Activated T-cell treated with anti-CD3 and anti-CD28 coated beads for 24 hours (primary cell): ENCODE measurements around the gene GRK1.
"Not testable (repeated sequence)": the region's sequence is repeated elsewhere in the genome, so short reads cannot be mapped to it uniquely, and the experiment has no call there.

Experiments used
- DNase-seq: peaks from one replicate; pipeline ENCODE4 v3.0.0-alpha.2; 2020; ENCODE audit warnings: low read depth

The GRK1 gene

GRCh38 chr13:113743366-113744195 is 76.6 kb downstream of the GRK1 start:
- DNase-seq, result no peak

- DNase-seq, result no peak
Observed at GRCh38 chr13:113744197-113745000, 77.4 kb downstream of the GRK1 start.

- DNase-seq, result no peak
Observed at GRCh38 chr13:113745059-113745458, 78.0 kb downstream of the GRK1 start.

- DNase-seq, result not testable (repeated sequence)
Observed at GRCh38 chr13:113745500-113746142, 78.6 kb downstream of the GRK1 start.

- no peak for DNase-seq
Observed at GRCh38 chr13:113746143-113746525, 79.1 kb downstream of the GRK1 start.

- DNase-seq, result no peak
Observed at GRCh38 chr13:113746671-113747070, 79.7 kb downstream of the GRK1 start.

- DNase-seq, result no peak
Observed at GRCh38 chr13:113747291-113747833, 80.3 kb downstream of the GRK1 start.

- no peak for DNase-seq
Observed at GRCh38 chr13:113748101-113748861, 81.3 kb downstream of the GRK1 start.

- DNase-seq, result no peak
Observed at GRCh38 chr13:113748862-113749451, 81.9 kb downstream of the GRK1 start.

- no peak for DNase-seq
Observed at GRCh38 chr13:113749507-113749906, 82.5 kb downstream of the GRK1 start.

GRCh38 chr13:113749967-113750366 is 82.9 kb downstream of the GRK1 start:
- DNase-seq, result no peak

GRCh38 chr13:113750554-113751399 is 83.8 kb downstream of the GRK1 start:
- no peak for DNase-seq

- DNase-seq, result no peak
Observed at GRCh38 chr13:113751491-113751890, 84.5 kb downstream of the GRK1 start.

GRCh38 chr13:113752211-113752986 is 85.4 kb downstream of the GRK1 start:
- not testable (repeated sequence) for DNase-seq

- DNase-seq, result no peak
Observed at GRCh38 chr13:113753171-113753570, 86.2 kb downstream of the GRK1 start.

- no peak for DNase-seq
Observed at GRCh38 chr13:113754242-113754641, 87.2 kb downstream of the GRK1 start.

GRCh38 chr13:113754691-113755090 is 87.7 kb downstream of the GRK1 start:
- DNase-seq, result no peak

- DNase-seq, result no peak
Observed at GRCh38 chr13:113756441-113757097, 89.5 kb downstream of the GRK1 start.
